ENCODE measurements around the gene TTYH3.
"Not testable (repeated sequence)": the region's sequence is repeated elsewhere in the genome, so short reads cannot be mapped to it uniquely, and the experiment has no call there.

The TTYH3 gene, protein sequence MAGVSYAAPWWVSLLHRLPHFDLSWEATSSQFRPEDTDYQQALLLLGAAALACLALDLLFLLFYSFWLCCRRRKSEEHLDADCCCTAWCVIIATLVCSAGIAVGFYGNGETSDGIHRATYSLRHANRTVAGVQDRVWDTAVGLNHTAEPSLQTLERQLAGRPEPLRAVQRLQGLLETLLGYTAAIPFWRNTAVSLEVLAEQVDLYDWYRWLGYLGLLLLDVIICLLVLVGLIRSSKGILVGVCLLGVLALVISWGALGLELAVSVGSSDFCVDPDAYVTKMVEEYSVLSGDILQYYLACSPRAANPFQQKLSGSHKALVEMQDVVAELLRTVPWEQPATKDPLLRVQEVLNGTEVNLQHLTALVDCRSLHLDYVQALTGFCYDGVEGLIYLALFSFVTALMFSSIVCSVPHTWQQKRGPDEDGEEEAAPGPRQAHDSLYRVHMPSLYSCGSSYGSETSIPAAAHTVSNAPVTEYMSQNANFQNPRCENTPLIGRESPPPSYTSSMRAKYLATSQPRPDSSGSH

DNA sequence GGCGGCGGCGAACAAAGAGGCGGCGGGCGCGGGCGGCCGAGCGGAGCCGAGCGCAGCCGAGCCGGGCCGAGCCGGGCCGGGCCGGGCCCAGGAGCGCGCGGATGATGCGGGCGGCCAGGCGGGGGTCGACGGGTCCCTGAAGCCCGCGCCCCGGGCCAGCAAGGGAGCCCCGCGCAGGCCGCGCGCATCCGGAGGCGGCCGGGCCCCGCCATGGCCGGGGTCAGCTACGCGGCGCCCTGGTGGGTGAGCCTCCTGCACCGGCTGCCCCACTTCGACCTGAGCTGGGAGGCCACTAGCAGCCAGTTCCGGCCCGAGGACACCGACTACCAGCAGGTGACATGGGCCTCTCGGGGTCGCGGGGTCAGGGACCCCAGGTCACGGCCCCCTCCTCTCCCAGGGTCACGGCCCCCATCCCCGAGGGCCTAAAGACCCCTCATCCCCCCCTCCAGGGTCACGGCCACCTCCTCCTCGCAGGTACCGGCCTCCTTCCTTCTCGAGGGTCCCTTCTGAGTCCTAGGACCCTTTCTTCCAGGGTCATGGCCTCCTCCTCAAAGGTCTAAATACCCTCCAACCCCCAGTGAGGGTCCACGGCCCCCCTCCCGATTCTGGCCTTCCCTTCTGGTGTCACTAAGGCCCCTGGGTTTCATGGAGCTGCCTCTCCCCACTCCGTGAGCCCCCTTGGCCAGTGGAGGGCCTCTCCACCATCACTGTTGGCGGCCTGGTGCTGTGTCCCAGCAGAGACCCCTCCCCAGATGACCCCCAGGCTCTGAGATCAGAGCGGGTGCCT lies at the start of gene TTYH3:
TTYH3 (plus strand) TSS at position 41 of the 787 bp plus-strand sequence; CDS start at position 211, 170 bp downstream.
- DNase-seq (ENCODE audit: low spot score), result peak; percentile 59

DNA sequence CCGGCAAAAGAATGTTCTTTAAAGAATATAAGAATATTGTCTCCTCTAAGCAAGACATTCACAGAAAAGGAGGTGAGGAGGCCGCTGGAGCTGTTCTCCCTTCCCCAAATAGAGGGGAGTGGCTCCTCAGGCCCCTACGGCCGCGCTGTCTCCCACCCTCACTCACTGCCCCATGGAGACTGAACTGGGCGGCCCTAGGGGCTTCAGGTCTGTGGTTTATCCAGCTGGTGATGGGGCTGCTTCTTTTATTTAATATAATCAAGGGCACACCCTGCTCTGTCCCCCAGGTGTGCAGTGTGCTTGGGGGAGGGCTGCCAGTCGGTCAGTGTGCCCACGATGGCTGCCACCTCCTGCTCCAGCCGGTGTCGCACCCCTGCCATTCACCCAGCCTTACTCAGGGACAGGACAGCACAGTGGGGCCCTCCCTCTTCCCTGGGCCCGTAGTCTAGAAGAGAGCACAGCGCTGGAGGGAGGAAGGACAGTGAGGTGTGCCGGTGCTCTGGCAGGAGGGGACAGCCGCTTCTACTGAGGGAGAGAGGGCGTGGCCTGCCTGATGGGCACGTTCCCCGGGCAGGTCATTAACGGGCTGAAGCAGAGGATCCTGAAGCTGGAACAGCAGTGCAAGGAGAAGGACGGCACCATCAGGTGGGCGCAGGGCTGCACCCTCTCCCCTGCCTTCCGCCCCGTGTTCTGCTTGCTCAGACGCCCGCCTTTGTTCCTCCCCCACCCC lies 49.6 kb upstream of the TTYH3 start:
- no peak for DNase-seq (ENCODE audit: low spot score)

DNA sequence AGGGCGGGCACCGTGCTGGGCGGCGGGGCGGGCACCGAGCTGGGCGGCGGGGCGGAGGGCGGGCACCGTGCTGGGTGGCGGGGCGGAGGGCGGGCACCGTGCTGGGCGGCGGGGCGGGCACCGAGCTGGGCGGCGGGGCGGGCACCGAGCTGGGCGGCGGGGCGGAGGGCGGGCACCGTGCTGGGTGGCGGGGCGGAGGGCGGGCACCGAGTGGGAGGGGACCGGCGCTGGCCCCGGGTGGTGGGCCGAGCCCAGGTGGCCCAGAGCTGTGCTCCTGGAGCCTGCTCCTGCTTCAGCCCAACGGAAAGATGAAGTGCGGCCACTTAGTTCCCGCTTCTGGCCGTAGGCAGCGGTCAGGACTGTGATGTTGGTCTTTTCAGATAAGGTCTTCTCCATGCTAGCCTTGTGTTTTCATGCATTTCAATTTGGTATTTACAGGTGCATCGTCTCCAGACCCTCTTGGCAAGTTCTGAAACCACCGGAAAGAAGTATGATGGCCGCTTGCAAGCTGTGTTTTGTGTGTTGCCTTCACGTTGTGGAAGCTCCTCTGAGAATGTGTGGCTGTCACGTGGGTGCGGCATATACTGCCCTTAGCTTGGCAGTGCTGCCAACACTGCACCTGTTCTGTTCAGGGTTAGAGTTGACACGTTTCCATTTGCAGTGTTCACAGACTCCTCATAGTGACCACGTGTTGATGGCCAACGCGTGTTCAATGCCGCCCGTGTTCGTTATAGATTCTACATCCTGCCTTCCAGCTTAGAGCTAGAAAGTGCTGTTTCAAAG lies 47.8 kb upstream of the TTYH3 start:
- DNase-seq (ENCODE audit: low spot score), result no peak

DNA sequence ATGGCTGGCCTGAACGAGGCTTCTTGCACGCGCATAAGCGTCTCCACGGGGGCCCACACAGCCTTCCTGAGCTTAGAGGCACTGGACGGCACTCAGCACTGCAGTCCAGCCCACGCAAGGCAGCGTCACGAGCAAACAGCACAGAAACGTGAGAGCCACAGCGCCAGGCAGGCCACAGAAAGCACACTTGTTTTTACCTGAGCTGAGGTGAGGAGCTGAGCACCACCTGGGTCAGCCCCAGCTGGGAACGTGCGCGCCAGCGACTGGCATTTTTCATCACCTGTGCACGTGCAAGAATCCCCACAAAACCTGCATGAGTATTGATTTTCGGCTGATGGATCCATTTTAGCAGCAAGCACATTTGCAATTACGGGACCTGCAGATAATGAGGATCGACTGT lies 46.3 kb upstream of the TTYH3 start:
- no peak for DNase-seq (ENCODE audit: low spot score)

DNA sequence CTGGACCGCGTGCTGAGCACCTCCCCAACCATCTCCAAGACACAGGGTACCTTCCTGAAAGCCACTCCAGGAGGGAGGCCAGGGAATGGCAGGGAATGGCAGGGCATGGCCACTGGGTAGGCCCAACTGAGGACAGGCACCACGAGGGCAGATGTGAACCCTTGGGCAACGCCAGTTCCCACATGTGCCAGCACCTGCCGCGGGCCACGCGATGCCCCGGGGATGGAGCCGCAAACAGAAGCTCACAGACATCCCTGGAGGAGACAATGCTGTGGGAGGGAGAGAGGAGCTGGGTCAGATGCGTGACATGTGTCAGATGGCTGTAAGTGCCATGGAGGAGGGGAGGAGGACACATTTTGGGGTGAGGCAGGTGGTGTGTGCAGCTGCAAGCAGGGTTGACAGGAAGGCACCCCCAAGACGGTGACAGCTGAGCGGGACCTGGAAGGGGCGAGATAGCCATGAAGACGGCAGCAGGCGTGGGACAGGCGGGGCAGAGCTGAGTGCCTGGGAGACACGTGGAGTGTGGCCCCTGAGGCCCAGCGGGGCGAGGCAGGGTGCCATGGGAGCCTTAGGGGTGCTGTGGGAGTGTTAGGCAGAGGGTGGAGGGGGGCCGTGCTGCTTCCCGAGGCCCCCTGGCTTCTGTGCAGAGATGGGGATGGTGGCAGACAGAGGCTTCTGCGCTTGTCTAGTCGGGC lies 45.3 kb upstream of the TTYH3 start:
- no peak for DNase-seq (ENCODE audit: low spot score)

DNA sequence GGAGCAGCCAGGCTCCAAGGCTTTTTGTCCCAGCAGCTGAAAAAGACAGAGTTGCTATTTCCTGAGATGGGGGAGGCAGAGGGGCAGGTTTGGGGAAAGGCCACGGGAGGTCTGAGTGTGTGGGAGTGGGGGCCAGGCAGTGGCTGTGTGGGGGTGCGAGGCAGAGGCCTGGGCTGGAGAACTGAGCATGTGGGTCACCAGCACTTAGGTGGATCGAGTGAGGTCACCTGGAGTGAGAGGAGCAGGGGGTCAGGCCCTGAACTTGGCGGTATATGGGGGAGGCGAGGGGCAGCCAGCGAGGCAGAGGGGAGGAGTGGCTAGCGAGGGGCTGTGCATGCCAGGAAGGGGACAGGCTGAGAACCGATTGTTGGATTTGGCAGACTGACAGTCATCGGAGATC lies 44.7 kb upstream of the TTYH3 start:
- DNase-seq (ENCODE audit: low spot score), result no peak

DNA sequence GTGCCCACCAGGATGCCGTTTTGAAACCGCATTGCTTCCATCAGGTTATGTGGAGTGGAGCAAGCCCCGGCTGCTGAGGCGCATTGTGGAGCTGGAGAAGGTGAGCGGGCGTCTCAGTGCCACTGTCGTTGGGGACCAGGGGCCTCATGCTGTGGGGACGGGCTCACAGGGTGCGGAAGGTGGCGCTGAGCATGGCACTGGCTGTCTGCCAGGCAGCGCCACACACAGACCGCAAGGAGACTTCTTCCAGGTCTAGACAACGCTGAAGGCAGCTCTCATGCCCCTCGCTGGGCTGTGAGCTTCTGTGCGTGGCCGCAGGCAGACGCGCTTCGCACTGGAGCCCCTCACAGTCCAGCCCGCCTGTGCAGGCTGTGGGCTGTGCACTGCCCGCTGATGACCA lies 44.0 kb upstream of the TTYH3 start:
- no peak for DNase-seq (ENCODE audit: low spot score)

DNA sequence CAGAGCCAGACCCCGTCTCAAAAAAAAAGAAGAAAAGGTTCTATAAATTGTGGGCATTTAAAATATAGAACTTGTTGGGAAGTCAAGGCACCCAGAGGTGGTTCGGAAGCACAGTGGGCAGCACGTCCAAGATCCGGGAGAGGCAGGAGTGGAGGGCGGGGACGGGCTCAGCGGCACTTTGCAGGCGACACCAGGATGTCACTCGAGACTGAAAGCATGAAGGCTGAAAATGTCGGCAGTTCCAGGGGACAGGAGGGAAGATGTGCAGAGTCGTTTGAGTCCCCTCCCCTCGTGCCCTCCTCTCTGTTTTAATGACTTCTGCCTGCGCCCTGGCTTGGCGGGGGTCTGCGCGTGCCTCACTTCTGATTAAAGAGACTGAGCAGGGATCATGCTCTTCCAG lies 42.4 kb upstream of the TTYH3 start:
- no peak for DNase-seq (ENCODE audit: low spot score)

DNA sequence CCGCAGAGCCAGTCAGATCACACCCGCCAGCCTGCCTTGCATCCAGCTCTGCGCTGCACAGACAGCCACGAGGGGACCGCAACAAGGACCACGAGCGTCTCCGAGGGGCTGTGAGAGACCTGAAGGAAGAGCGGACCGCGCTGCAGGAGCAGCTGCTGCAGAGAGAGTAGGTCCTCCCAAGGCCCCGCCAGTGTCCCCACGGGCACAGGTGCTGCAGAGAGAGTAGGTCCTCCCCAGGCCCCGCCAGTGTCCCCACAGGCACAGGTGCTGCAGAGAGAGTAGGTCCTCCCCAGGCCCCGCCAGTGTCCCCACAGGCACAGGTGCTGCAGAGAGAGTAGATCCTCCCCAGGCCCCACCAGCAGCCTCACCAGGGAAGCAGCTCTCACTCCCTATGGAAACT lies 41.8 kb upstream of the TTYH3 start:
- DNase-seq (ENCODE audit: low spot score), result not testable (repeated sequence)

DNA sequence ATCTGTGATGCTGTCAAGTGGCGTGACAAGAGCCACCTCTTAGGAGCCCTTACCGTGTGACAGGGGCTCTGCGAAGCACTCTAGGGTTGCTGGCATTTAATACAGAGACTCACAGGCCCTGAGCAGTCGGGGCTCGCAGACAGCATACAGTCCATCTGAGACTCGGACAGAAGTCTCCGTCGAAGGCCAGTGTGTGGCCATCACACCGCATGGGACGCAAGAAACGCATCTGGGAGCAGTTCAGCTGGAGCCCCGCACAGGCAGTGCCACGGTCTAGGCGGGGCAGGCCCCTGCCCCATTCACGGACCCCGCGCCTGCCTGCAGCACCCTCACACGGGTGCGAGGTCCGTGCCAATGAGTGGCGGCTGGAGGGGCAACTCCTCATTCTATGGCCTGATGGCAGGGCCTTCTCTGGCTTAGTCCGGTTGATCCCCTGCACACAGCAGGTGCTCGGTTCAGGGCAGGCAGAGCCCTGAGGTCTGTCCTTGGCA lies 39.4 kb upstream of the TTYH3 start:
- no peak for DNase-seq (ENCODE audit: low spot score)

DNA sequence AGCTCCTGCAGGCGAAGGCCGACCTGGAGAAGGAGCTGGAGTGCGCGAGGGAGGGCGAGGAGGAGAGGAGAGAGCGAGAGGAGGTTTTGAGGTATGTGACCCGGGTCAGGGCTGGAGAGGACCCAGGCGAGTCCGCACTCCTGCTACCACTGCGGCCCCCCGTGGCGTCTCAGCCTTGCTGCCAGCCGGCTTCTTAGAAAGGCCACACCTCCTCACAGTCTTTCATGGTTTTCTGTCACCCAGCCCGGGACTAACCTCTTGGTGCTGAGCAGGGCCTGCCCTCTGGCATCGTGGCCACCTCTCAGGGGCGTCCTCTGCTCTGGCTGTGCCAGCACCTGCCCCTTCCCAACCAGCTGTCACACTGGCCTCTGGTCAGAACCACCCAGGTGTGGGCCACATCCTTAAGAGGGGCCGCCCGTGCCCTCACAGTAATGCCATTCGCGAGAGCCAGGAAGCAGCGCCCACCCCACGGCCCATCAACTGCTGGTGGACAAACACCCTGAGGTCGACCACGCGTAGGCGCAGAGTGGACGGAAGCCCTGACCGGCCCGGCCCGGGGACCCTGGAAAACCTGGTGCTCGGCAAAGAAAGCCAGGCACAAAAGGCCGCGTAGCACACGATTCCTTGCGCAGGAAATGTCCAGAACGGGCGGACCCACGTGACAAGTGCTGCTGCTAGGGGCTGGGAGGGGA lies 38.6 kb upstream of the TTYH3 start:
- no peak for DNase-seq (ENCODE audit: low spot score)

DNA sequence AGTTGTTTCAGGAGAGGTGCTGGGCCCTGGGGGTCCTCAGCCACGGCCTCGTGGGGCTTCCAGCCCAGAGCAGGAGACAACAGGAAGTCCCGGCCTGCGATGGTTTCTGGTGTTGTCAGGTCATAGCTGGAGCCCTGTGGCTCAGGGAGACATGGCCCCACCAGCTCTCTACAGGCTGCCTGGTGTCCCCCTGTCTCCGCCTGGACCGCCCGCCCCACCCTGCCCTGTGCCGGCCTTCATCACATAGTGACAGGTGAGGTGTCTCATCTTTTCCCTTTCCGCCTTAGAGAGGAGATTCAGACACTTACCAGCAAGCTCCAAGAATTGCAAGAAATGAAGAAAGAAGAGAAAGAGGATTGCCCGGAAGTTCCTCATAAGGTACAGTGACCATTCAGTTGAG lies 37.2 kb upstream of the TTYH3 start:
- no peak for DNase-seq (ENCODE audit: low spot score)

DNA sequence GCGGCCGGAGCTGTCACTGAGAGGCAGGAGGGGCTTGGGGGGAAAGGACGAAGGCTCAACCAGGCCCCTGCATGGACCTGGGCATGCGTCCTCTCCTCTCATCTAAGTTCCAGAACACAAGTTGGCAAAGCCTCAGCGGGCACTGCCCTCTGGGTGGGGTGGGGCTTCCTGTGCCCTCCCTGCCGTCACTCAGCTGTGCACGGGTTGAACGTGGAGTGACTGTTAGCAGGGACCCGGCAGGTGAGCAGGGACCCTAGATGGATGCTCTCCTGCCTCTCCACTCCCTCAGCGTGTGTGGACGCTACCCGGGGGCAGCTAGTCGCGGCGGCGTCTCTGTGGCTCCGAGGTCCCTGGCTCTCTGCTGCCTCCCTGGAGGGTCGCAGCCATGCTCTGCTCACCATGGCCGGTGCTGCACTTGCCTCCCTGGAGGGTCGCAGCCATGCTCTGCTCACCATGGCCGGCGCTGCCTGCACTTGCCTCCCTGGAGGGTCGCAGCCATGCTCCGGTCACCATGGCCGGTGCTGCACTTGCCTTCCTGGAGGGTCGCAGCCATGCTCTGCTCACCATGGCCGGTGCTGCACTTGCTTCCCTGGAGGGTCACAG lies 36.4 kb upstream of the TTYH3 start:
- DNase-seq (ENCODE audit: low spot score), result no peak

DNA sequence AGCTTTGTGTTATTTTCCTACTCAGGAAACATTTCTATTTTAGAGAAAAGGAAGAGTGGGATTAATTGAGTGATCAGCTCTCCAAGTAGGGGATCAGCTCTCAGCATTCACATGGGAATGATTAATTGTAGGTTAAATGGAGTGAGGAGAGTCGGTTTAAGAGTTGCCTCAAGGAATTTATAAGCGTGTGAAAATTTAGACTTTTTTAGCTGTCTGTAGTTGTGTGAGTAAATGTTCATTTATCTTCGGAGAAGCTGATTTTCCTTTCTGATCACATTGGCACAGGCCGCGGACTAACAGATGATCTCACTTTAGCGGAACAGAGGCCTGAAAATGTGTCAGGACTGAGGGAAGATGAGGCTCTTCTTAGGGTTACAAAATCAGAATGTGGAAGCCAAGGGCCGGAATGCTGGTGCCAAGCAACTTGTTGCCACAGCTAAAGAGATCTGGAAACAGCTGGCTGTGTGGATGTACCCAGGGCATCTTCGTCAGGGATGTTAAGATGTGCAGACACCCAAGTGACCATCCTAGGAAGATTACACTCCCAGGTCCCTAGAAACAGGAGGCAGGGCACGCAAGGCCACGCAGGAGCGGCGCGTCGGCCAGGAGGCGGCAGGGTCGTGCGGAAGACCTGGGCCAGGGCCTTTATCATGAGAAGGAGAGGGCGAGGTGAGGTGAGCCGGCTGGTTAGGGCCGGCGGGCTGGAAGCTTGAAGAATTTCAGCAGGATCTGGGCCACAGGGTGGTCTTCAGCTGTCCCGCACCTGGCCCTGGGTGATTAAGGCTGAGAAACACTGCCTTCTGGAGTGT lies 35.1 kb upstream of the TTYH3 start:
- DNase-seq (ENCODE audit: low spot score), result no peak

DNA sequence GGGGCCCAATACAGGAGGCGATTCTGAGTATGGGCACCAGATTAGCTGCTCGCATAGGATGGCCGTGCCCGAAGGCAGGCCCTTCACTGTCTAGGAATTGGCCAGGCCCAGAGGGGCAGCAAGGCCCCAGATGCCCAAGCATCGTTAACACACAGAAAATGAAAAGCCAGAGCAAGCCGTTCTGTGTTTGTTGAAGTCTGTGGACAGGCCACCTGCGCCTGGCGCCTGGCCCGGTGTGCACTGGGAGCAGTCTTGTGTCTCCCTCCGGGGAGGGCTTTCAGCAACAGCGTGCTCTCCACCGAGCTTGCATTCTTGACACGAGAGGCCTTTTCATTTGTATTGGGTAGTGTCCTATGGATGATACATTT lies 34.5 kb upstream of the TTYH3 start:
- DNase-seq (ENCODE audit: low spot score), result no peak

DNA sequence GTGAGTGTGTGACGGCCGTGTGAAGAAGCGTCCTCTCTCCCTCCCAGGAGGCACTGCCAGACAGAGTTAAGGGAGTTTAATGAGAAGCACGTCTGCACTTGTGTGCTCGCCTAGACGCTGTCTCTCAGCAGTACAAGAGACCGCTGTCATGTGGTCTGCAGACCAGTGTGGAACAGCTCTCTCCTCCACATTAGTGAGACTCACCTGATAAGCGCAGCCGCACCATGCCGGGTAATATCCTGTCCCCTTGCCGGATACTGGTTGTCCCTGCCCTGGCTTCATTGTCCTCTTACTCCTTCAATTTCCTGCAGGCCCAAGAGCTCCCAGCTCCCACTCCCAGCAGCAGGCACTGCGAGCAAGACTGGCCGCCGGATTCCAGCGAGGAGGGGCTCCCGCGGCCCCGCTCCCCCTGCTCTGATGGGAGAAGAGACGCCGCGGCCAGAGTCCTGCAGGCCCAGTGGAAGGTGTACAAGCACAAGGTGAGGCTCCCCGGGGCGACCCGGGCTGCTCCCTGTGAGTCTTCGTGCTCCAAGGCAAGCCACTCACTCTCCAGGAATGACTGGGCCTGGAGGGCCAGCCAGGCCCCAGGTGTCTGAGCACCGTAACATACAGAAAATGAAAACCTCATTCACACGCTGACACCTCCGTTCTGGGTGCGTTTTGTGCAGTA lies 33.5 kb upstream of the TTYH3 start:
- no peak for DNase-seq (ENCODE audit: low spot score)

DNA sequence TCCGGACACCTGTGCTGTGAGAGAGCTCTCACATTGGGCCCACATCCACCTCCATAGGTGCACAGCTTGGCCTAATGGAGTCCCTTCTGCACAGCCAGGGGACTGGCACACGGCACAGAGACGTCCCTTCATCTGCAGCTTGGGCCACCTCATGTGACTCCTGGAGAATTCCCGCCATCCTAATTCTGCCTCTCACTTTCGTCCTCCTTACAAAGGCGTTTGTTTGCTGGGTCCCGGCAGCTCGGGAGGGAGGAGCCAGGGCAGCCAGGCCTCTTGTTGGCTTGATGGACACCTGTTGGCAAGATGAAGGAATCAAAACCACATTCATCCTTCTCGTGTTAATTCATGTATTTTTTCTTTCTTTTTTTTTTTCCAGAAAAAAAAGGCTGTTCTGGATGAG lies 30.7 kb upstream of the TTYH3 start:
- DNase-seq (ENCODE audit: low spot score), result no peak

DNA sequence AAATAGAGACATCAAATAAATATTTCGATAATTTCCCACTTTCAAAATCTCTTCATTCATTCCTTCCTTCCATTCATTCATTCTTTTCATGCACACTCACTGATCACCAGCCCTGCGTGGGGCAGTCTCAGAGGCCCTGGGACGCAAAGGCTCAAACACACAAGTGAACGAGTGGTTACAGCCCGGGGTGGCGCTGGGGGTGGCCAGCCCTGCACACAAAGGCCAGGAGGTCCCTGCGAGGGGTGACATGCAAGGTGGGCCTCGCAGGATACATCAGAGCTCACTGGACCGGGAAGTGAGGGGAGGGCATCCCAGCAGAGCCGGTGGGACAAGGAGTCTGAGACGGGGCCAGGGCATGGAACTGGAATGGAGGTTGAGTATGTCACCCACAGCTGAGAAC lies 29.9 kb upstream of the TTYH3 start:
- no peak for DNase-seq (ENCODE audit: low spot score)
